ENCODE results near the gene C5orf47.

The C5orf47 gene

GRCh38 chr5:173988554-173989431 lies at the start of gene C5orf47:
C5orf47 (plus strand) TSS chr5:173989170; CDS start chr5:173989264, 94 bp downstream.
- no peak for DNase-seq

GRCh38 chr5:173940269-173940668 lies 48.7 kb upstream of the C5orf47 start:
- DNase-seq: no peak

GRCh38 chr5:173941102-173941501 lies 47.9 kb upstream of the C5orf47 start:
- peak; percentile 57 for DNase-seq

- DNase-seq: no peak
Observed at GRCh38 chr5:173941758-173942401, 47.1 kb upstream of the C5orf47 start.

GRCh38 chr5:173944511-173944910 lies 44.5 kb upstream of the C5orf47 start:
- no peak for DNase-seq

GRCh38 chr5:173945160-173945559 lies 43.8 kb upstream of the C5orf47 start:
- no peak for DNase-seq

- DNase-seq: no peak
Observed at GRCh38 chr5:173946323-173946722, 42.6 kb upstream of the C5orf47 start.

GRCh38 chr5:173950829-173951228 lies 38.1 kb upstream of the C5orf47 start:
- no peak for DNase-seq

GRCh38 chr5:173953528-173954090 lies 35.4 kb upstream of the C5orf47 start:
- DNase-seq: no peak

GRCh38 chr5:173954671-173955521 lies 34.1 kb upstream of the C5orf47 start:
- DNase-seq: no peak

- DNase-seq: no peak
Observed at GRCh38 chr5:173960986-173961385, 28.0 kb upstream of the C5orf47 start.

- DNase-seq: no peak
Observed at GRCh38 chr5:173961418-173961817, 27.6 kb upstream of the C5orf47 start.

GRCh38 chr5:173962436-173962972 lies 26.5 kb upstream of the C5orf47 start:
- no peak for DNase-seq

GRCh38 chr5:173963182-173963838 lies 25.7 kb upstream of the C5orf47 start:
- DNase-seq: peak; percentile 29

- peak; percentile 83 for DNase-seq
Observed at GRCh38 chr5:173963867-173964441, 25.0 kb upstream of the C5orf47 start.

- DNase-seq: no peak
Observed at GRCh38 chr5:173964506-173964905, 24.5 kb upstream of the C5orf47 start.

- DNase-seq: peak; percentile 68
Observed at GRCh38 chr5:173967241-173967640, 21.7 kb upstream of the C5orf47 start.

GRCh38 chr5:173968154-173968797 lies 20.7 kb upstream of the C5orf47 start:
- peak; percentile 53 for DNase-seq

GRCh38 chr5:173969167-173970049 lies 19.6 kb upstream of the C5orf47 start:
- DNase-seq: peak; percentile 79
